Neuronal stem cell (in vitro differentiated cells): Measurements from ENCODE around the gene ERC2.

ENCODE experiments used
- DNase-seq: peaks from one replicate; pipeline ENCODE4 v3.0.0-alpha.2; 2013; ENCODE audit warnings: low spot score
- H2AFZ ChIP-seq: one replicate; pipeline ENCODE4 v1.6.1; 2013; ENCODE audit warnings: mild to moderate bottlenecking, low read length, inconsistent platforms
- H2AK5ac ChIP-seq: 2 replicates; pipeline ENCODE4 v1.6.1; 2013; ENCODE audit warnings: low read depth, mild to moderate bottlenecking, inconsistent platforms, low read length, moderate library complexity, mixed read lengths
- H2BK120ac ChIP-seq: 2 replicates; pipeline ENCODE4 v1.6.1; 2013; ENCODE audit warnings: low read depth, mild to moderate bottlenecking, inconsistent platforms, low read length, moderate library complexity, mixed read lengths
- H2BK12ac ChIP-seq: one replicate; pipeline ENCODE4 v1.6.1; 2013; ENCODE audit warnings: low read length, inconsistent platforms
- H2BK15ac ChIP-seq: 2 replicates; pipeline ENCODE4 v1.6.1; 2013; ENCODE audit warnings: mild to moderate bottlenecking, low read length, inconsistent platforms, mixed read lengths
- H2BK5ac ChIP-seq: one replicate; pipeline ENCODE4 v1.6.1; 2013; ENCODE audit warnings: inconsistent platforms, mild to moderate bottlenecking, low read length, moderate library complexity
- H3K14ac ChIP-seq: one replicate; pipeline ENCODE4 v1.6.1; 2013; ENCODE audit warnings: low read length, inconsistent platforms
- H3K18ac ChIP-seq: 2 replicates; pipeline ENCODE4 v1.6.1; 2013; ENCODE audit warnings: low read length, inconsistent platforms
- H3K23ac ChIP-seq: 2 replicates; pipeline ENCODE4 v1.6.1; 2013; ENCODE audit warnings: low read depth, mild to moderate bottlenecking, mixed read lengths, low read length, inconsistent platforms; ENCODE audit not compliant: poor library complexity
- H3K27ac ChIP-seq: replicated peaks from 3 replicates; pipeline ENCODE4 v1.5.1; 2013; ENCODE audit warnings: low read length, inconsistent platforms
- H3K27me3 ChIP-seq, 3 experiments: 2 replicates each; pipeline ENCODE4 v1.6.1; 2013; ENCODE audit warnings: low read length in 3 of 3, mild to moderate bottlenecking in 2 of 3, inconsistent platforms in 1 of 3, low read depth in 1 of 3, mixed read lengths in 1 of 3, moderate library complexity in 1 of 3; ENCODE audit not compliant: control insufficient read depth in 3 of 3, insufficient read depth in 3 of 3
- H3K36me3 ChIP-seq, 2 donors: replicated peaks in 1 of 2; 2 replicates each; pipeline ENCODE4 v1.6.1; 2013; ENCODE audit warnings: low read length in 2 of 2; ENCODE audit not compliant: control insufficient read depth in 2 of 2, insufficient read depth in 2 of 2
- H3K4ac ChIP-seq: 2 replicates; pipeline ENCODE4 v1.6.1; 2013; ENCODE audit warnings: inconsistent platforms, mild to moderate bottlenecking, low read length, moderate library complexity
- H3K4me1 ChIP-seq, 2 donors: 1 replicate in 1 of 2; 2 replicates in 1 of 2; pipeline ENCODE4 v1.6.1; 2013; ENCODE audit warnings: low read length in 2 of 2, low read depth in 1 of 2; ENCODE audit not compliant: control insufficient read depth in 2 of 2, insufficient read depth in 1 of 2
- H3K4me2 ChIP-seq: one replicate; pipeline ENCODE4 v1.6.1; 2013; ENCODE audit warnings: mild to moderate bottlenecking, low read length, inconsistent platforms; ENCODE audit not compliant: insufficient read depth, poor library complexity, severe bottlenecking
- H3K4me3 ChIP-seq, 2 donors: 2 replicates each; pipeline ENCODE4 v1.5.1; 2013; ENCODE audit warnings: low read length in 2 of 2, mild to moderate bottlenecking in 2 of 2, inconsistent platforms in 1 of 2, moderate library complexity in 1 of 2
- H3K79me1 ChIP-seq: one replicate; pipeline ENCODE4 v1.6.1; 2013; ENCODE audit warnings: low read depth, mild to moderate bottlenecking, inconsistent platforms, low read length, moderate library complexity
- H3K9ac ChIP-seq: one replicate; pipeline ENCODE4 v1.6.1; 2013; ENCODE audit warnings: mild to moderate bottlenecking, low read depth, low read length, inconsistent platforms; ENCODE audit not compliant: poor library complexity
- H3K9me3 ChIP-seq, 2 donors: replicated peaks in 1 of 2; 2 replicates each; pipeline versions ENCODE3 to v1.6.1; 2013; ENCODE audit warnings: low read length in 2 of 2, mild to moderate bottlenecking in 2 of 2, inconsistent platforms in 1 of 2, low read depth in 1 of 2, mixed read lengths in 1 of 2, moderate library complexity in 1 of 2; ENCODE audit not compliant: control insufficient read depth in 2 of 2, insufficient read depth in 1 of 2
- H4K8ac ChIP-seq: one replicate; pipeline ENCODE4 v1.6.1; 2013; ENCODE audit warnings: low read depth, mild to moderate bottlenecking, inconsistent platforms, low read length, moderate library complexity
- H4K91ac ChIP-seq: one replicate; pipeline ENCODE4 v1.6.1; 2013; ENCODE audit warnings: low read length, low read depth, mild to moderate bottlenecking, inconsistent platforms; ENCODE audit not compliant: poor library complexity
- WGBS, 2 donors: extraction: QIAGEN DNeasy Blood & Tissue Kit; methylation state at CpG; one replicate each; pipeline ENCODE4 v1.1.7; 2013; ENCODE audit warnings: missing lambda C conversion rate in 2 of 2, mixed read lengths in 1 of 2; ENCODE audit not compliant: insufficient read length in 2 of 2, insufficient replicate concordance in 1 of 2; ENCODE audit errors: extremely low coverage in 2 of 2; 5-methylcytosine and 5-hydroxymethylcytosine counted together

Gene ERC2

GRCh38 chr3:55708921-55709320, 759.3 kb downstream of the ERC2 start:
- Histone ChIP-seq H3K23ac (no peak overlapping the region), H2AFZ (no peak overlapping the region), H3K4ac (no peak overlapping the region), H3K14ac (no peak overlapping the region), H3K18ac (no peak overlapping the region), H2BK15ac (no peak overlapping the region), H3K27me3 (no peaks in the 10 kb centered on the region), H2AK5ac (no peak overlapping the region), H3K27ac (no peak overlapping the region), H3K4me1 (no peaks in the 10 kb centered on the region), H2BK120ac (no peak overlapping the region), H3K79me1 (no peaks in the 10 kb centered on the region), H3K9ac (no peak overlapping the region), H4K91ac (no peak overlapping the region), H4K8ac (no peak overlapping the region), H3K4me2 (no peak overlapping the region), H3K4me3 (no peak overlapping the region), H3K36me3 (no peaks in the 10 kb centered on the region), H2BK5ac (no peak overlapping the region), H2BK12ac (no peak overlapping the region), H3K9me3 (no peaks in the 10 kb centered on the region)
- DNase-seq = no peak
- no CpG with 5 or more reads among the region's 7 CpGs for WGBS, 2 donors

GRCh38 chr3:55708242-55708641, 760.0 kb downstream of the ERC2 start:
- Histone ChIP-seq H2BK12ac (no peak overlapping the region), H2BK120ac (no peak overlapping the region), H3K4me3 (no peak overlapping the region), H2AFZ (no peak overlapping the region), H3K36me3 (no peaks in the 10 kb centered on the region), H3K9ac (no peak overlapping the region), H3K9me3 (no peaks in the 10 kb centered on the region), H3K27ac (no peak overlapping the region), H4K8ac (no peak overlapping the region), H3K79me1 (no peaks in the 10 kb centered on the region), H3K14ac (no peak overlapping the region), H3K27me3 (no peaks in the 10 kb centered on the region), H2AK5ac (no peak overlapping the region), H2BK15ac (no peak overlapping the region), H3K18ac (no peak overlapping the region), H3K4ac (no peak overlapping the region), H4K91ac (no peak overlapping the region), H3K4me2 (no peak overlapping the region), H2BK5ac (no peak overlapping the region), H3K4me1 (no peaks in the 10 kb centered on the region), H3K23ac (no peak overlapping the region)
- no CpG with 5 or more reads among the region's 3 CpGs for WGBS, 2 donors
- DNase-seq = no peak

- no peak overlapping the region for H3K27ac ChIP-seq
- H3K23ac ChIP-seq = no peak overlapping the region
- H4K8ac ChIP-seq = no peak overlapping the region
- H3K27me3 ChIP-seq = no peaks in the 10 kb centered on the region
- H4K91ac ChIP-seq = no peak overlapping the region
- H2BK5ac ChIP-seq = no peak overlapping the region
- H3K9ac ChIP-seq = no peak overlapping the region
- H2AFZ ChIP-seq = no peak overlapping the region
- WGBS, 2 donors = no CpG with 5 or more reads among the region's 1 CpG
- no peak overlapping the region for H3K4ac ChIP-seq
- no peak overlapping the region for H3K14ac ChIP-seq
- H3K4me1 ChIP-seq = peaks cover 0 to 3% of the 10 kb centered on the region in 2 donors
- H2AK5ac ChIP-seq = no peak overlapping the region
- no peak overlapping the region for H2BK15ac ChIP-seq
- H3K18ac ChIP-seq = no peak overlapping the region
- H3K9me3 ChIP-seq = no peaks in the 10 kb centered on the region
- H3K4me2 ChIP-seq = no peak overlapping the region
- H3K4me3 ChIP-seq = no peak overlapping the region
- no peaks in the 10 kb centered on the region for H3K79me1 ChIP-seq
- no peak overlapping the region for H2BK12ac ChIP-seq
- no peak overlapping the region for H2BK120ac ChIP-seq
- no peak for DNase-seq
- H3K36me3 ChIP-seq = no peaks in the 10 kb centered on the region
Measured at GRCh38 chr3:55704521-55704920, 763.7 kb downstream of the ERC2 start.

GRCh38 chr3:55702822-55703221, 765.4 kb downstream of the ERC2 start:
- Histone ChIP-seq H3K4me2 (no peak overlapping the region), H2BK5ac (no peak overlapping the region), H2AK5ac (no peak overlapping the region), H3K4me1 (peaks cover 2 to 11% of the 10 kb centered on the region in 2 donors), H2BK12ac (no peak overlapping the region), H3K27me3 (no peaks in the 10 kb centered on the region), H4K8ac (no peak overlapping the region), H3K9ac (no peak overlapping the region), H3K14ac (no peak overlapping the region), H2BK120ac (no peak overlapping the region), H4K91ac (no peak overlapping the region), H3K36me3 (no peaks in the 10 kb centered on the region), H3K18ac (no peak overlapping the region), H2AFZ (no peak overlapping the region), H3K4ac (no peak overlapping the region), H3K79me1 (no peaks in the 10 kb centered on the region), H3K23ac (no peak overlapping the region), H3K4me3 (no peak overlapping the region), H3K27ac (no peak overlapping the region), H2BK15ac (no peak overlapping the region), H3K9me3 (no peaks in the 10 kb centered on the region)
- no peak for DNase-seq
- no CpG with 5 or more reads among the region's 6 CpGs for WGBS, 2 donors
